ENCODE data around the gene CYBA. TPM values are rescaled to one million over a fixed set of nuclear protein-coding genes. Genes with fewer than 3 reads are reported as not detected.

The CYBA gene
- total RNA-seq, 1 donor, result 250 TPM

DNA sequence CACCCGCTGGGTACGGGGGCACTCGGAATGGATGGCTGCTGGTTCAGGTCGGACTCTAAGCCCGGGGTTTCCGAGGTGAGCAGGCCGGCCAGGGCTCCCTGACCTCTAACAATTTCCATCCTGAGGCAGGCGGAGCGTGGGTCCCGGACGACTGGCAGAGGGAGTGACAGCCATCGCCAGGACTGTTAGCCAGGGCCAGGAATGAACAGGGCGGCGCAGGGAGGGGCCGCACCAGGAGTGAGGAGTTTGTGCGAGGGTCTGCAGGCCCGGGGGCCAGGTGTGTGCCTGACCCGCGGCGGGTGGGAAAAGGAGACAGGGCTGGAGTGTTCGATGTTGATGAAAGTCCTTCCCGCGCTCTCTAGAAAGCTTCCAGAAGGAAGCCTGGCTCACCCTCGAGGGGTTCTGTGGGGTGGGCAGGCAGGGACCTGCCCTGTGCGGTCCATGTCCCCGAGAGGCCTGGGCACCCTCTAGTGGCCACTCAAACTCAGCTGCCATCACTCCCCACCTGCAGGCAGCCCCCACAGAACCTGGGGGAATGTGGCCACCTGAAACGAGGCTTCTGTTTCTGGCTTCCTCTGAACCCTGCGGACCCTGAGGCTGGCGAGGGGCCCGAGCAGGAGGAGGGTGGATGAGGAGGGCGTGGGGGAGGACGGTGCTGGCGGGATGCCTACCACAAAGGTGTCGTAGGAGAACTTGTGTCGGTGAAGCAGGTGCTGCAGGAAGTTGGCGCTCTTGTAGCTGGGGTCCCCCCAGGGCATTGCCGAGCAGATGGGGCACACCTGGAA, 47.2 kb upstream of the CYBA start:
- no peak overlapping the region for H3K4me2 ChIP-seq (ENCODE audit: insufficient read depth, low read length)
- peak; percentile 87 for DNase-seq (ENCODE audit: insufficient read length, low spot score, missing footprints)
- peaks cover 16% of the 10 kb centered on the region for H3K36me3 ChIP-seq (ENCODE audit: insufficient read depth, low read length)
- H3K27me3 ChIP-seq (ENCODE audit: insufficient read depth, low read length), result no peaks in the 10 kb centered on the region
- peaks cover 12% of the 10 kb centered on the region for H3K4me1 ChIP-seq (ENCODE audit: insufficient read depth, low read length)
- H3K27ac ChIP-seq (ENCODE audit: low read depth, low read length), result no peak overlapping the region
- no peaks in the 10 kb centered on the region for H3K9me3 ChIP-seq (ENCODE audit: low read depth, low read length)
- no peak overlapping the region for H2AFZ ChIP-seq (ENCODE audit: low read length)
- no peak overlapping the region for H3K4me3 ChIP-seq (ENCODE audit: insufficient read depth, low read length)
- peaks cover 23% of the 10 kb centered on the region for H3K79me2 ChIP-seq (ENCODE audit: insufficient read depth, low read length)
- TF ChIP-seq, protein P1, sequence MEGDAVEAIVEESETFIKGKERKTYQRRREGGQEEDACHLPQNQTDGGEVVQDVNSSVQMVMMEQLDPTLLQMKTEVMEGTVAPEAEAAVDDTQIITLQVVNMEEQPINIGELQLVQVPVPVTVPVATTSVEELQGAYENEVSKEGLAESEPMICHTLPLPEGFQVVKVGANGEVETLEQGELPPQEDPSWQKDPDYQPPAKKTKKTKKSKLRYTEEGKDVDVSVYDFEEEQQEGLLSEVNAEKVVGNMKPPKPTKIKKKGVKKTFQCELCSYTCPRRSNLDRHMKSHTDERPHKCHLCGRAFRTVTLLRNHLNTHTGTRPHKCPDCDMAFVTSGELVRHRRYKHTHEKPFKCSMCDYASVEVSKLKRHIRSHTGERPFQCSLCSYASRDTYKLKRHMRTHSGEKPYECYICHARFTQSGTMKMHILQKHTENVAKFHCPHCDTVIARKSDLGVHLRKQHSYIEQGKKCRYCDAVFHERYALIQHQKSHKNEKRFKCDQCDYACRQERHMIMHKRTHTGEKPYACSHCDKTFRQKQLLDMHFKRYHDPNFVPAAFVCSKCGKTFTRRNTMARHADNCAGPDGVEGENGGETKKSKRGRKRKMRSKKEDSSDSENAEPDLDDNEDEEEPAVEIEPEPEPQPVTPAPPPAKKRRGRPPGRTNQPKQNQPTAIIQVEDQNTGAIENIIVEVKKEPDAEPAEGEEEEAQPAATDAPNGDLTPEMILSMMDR (IDR thresholded peaks at IDR 0.05; ENCODE audit: extremely low read depth, low read depth, low read length), result peak; percentile 28
- no peaks in the 10 kb centered on the region for H4K20me1 ChIP-seq (ENCODE audit: insufficient read depth, low read length)

DNA sequence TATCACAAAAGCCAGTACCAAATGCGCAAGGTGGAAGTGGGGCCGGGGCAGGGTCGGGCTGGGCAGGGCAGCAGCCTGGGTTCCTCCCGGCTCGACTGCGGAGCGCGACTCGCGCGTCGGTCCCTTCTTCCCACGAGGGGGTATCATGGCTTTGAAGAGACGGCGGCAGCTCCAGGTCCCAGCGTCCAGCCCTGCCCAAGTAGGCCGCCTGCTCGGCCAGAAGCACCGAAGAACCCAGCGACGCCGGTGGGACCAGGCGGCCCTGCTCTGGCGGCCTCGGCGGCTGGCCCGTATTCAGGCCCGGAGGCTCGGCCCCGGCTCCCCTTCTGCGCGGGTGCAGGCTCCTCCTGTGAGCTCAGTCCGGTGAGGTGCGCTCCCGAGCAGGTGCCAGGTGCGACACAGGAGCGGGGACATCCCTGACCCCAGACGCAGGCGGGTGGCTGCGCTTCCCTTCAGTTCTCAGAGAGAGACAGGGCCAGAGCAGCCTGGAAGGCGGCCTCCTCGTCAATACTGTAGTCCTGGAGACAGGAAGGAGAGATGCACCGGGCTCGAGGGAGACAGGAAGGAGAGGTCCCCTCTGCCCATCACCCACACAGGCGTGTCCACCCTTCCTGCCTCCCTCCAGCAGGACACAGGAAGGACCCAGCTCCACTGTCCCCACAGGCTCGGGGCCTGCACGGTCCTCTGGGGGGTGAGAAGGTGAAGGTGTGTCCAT, 46.4 kb upstream of the CYBA start:
- Histone ChIP-seq H4K20me1 (ENCODE audit: insufficient read depth, low read length) (no peaks in the 10 kb centered on the region), H3K4me1 (ENCODE audit: insufficient read depth, low read length) (peaks cover 12% of the 10 kb centered on the region), H3K27me3 (ENCODE audit: insufficient read depth, low read length) (no peaks in the 10 kb centered on the region), H2AFZ (ENCODE audit: low read length) (no peak overlapping the region), H3K4me2 (ENCODE audit: insufficient read depth, low read length) (no peak overlapping the region), H3K36me3 (ENCODE audit: insufficient read depth, low read length) (peaks cover 16% of the 10 kb centered on the region), H3K27ac (ENCODE audit: low read depth, low read length) (no peak overlapping the region), H3K79me2 (ENCODE audit: insufficient read depth, low read length) (peaks cover 15% of the 10 kb centered on the region), H3K4me3 (ENCODE audit: insufficient read depth, low read length) (no peak overlapping the region), H3K9me3 (ENCODE audit: low read depth, low read length) (no peaks in the 10 kb centered on the region)
- no peak for DNase-seq (ENCODE audit: insufficient read length, low spot score, missing footprints)
- TF ChIP-seq, protein P1 (IDR thresholded peaks at IDR 0.05; ENCODE audit: extremely low read depth, low read depth, low read length), result no peak

DNA sequence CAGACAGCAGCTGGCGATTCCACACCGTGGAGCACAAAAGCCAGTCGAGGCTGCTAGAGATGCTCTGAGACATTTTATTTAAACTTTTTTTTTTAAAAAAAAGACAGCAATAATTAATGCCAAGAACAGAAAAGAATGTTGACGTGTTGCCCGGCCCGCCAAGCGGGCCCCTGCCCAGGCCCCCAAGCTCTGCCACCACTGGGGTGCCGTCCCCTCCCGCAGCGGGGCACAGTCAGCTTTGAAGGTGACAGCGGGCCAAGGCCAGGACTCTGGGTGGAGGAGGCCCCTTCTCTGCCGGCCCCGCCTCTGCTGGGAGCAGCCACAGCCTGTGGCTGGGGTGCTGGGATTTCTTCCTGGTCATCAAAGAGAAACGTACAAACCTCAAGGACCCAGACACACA, 45.6 kb upstream of the CYBA start:
- TF ChIP-seq, protein P1 (IDR thresholded peaks at IDR 0.05; ENCODE audit: extremely low read depth, low read depth, low read length), result no peak
- H3K9me3 ChIP-seq (ENCODE audit: low read depth, low read length), result no peaks in the 10 kb centered on the region
- no peak overlapping the region for H3K27ac ChIP-seq (ENCODE audit: low read depth, low read length)
- H4K20me1 ChIP-seq (ENCODE audit: insufficient read depth, low read length), result no peaks in the 10 kb centered on the region
- H2AFZ ChIP-seq (ENCODE audit: low read length), result no peak overlapping the region
- no peak overlapping the region for H3K4me3 ChIP-seq (ENCODE audit: insufficient read depth, low read length)
- H3K36me3 ChIP-seq (ENCODE audit: insufficient read depth, low read length), result peaks cover 16% of the 10 kb centered on the region
- peaks cover 10% of the 10 kb centered on the region for H3K4me1 ChIP-seq (ENCODE audit: insufficient read depth, low read length)
- DNase-seq (ENCODE audit: insufficient read length, low spot score, missing footprints), result no peak
- no peak overlapping the region for H3K4me2 ChIP-seq (ENCODE audit: insufficient read depth, low read length)
- no peaks in the 10 kb centered on the region for H3K27me3 ChIP-seq (ENCODE audit: insufficient read depth, low read length)
- peaks cover 7% of the 10 kb centered on the region for H3K79me2 ChIP-seq (ENCODE audit: insufficient read depth, low read length)

DNA sequence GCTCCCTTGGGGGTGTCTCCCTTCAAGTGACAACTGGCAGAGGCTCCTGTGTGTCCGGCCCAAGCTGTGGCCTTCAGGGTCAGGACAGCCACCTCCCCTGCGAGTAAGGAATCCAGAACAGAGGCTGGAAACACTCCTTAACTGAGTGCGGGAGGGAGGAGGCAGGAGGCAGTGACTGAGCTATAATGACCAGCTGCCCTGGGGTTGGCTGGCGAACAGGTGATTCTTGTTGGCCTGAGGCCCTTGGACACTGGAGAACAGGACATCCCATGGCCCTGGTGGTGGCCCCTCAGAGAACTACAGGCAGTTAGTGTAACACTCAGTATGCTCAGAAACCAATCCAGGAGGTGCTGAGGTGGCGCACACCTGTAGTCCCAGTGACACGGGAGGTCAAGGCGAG, 44.9 kb upstream of the CYBA start:
- TF ChIP-seq, protein P1 (IDR thresholded peaks at IDR 0.05; ENCODE audit: extremely low read depth, low read depth, low read length), result no peak
- DNase-seq (ENCODE audit: insufficient read length, low spot score, missing footprints), result no peak
- no peaks in the 10 kb centered on the region for H3K9me3 ChIP-seq (ENCODE audit: low read depth, low read length)
- peaks cover 3% of the 10 kb centered on the region for H3K27me3 ChIP-seq (ENCODE audit: insufficient read depth, low read length)
- no peak overlapping the region for H3K4me3 ChIP-seq (ENCODE audit: insufficient read depth, low read length)
- H3K4me2 ChIP-seq (ENCODE audit: insufficient read depth, low read length), result no peak overlapping the region
- no peak overlapping the region for H3K27ac ChIP-seq (ENCODE audit: low read depth, low read length)
- peaks cover 3% of the 10 kb centered on the region for H3K79me2 ChIP-seq (ENCODE audit: insufficient read depth, low read length)
- H2AFZ ChIP-seq (ENCODE audit: low read length), result no peak overlapping the region
- peaks cover 16% of the 10 kb centered on the region for H3K36me3 ChIP-seq (ENCODE audit: insufficient read depth, low read length)
- H3K4me1 ChIP-seq (ENCODE audit: insufficient read depth, low read length), result peaks cover 4% of the 10 kb centered on the region
- H4K20me1 ChIP-seq (ENCODE audit: insufficient read depth, low read length), result no peaks in the 10 kb centered on the region

Measured in osteoblast (primary cell).